Endometrium (tissue), 2 donors: ENCODE data around the gene CUBN.
A peak's percentile ranks its signal among the peaks of the same experiment; 100 is the strongest.

Source experiments
- FAIRE-seq: peaks from 2 replicates; lab custom pipeline; 2012; peaks lifted over from hg19 to GRCh38; lab: Jason Lieb, UNC
- donor health status: control.
- donor health status: control.

The CUBN gene

DNA sequence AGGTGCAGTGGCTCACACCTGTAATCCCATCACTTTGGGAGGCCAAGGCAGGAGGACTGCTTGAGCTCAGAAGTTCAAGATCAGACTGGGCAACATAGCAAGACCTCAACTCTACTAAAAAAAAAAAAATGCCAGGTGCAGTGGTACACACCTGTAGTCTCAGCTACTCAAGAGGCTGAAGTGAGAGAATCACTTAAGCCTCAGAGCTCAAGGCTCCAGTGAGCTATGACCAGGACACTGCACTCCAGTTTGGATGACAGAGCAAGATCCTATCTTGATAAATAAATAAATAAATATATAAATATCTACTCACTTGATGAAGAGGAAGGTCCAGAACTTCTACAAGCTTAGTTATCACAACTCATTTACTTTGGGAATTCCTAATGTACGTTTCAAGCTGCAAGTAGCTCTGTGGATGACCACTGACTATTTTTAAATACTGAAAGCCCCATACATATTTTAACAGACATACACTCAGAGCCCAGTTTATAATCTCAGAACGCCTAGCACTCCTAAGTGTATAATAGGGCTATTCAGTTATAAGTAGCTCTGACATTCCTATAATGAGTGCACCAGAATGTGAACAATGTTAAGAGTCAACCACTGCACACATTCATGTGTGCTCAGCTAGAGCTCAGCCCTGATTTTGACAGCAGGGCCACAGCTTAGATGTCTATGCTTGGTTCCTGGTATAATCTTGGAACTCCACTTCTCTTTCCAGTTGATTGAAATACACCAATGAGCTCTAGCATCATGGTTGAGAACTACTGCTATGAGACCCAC, 119.1 kb downstream of the CUBN start:
- FAIRE-seq: no peak

DNA sequence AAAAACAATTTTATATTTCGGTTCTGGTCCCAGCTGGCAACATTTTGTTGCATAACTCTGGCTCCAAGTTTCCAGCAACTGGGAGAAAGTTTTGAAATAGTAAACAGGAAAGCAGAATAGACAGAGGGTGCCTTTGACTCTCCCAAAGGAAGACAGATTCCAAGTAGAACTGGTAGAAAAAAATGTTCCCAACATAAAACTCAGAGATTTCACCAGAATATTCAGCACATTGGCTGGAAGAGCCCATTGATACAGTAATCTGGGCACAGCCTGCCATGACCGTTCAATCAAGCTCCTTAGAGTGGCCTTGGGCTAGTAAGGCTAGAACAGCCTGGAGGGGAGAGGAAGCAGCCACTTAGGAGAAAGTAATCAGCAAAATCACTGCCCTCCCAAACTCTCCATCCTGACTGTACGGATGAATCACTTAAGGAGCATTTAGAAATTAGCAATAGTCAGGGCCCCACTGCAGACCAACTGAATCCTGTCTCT, 120.4 kb downstream of the CUBN start:
- FAIRE-seq: no peak

DNA sequence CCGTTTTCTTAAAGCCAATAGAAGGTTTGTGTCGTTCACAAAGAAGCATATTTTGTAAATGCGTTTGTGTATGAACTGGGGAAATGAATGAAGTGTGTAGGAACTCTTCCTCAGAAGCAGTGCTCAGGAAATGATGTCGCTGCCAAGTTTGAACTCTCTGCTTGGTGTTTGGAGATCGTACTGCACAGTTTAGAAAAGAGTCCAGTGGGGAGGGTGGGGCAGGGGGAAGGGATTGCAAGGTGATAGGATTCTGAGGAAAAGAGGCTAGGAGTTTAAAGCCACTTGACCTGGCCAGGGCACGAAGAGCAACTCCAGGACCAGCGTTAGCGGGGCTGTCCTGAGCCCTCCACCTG, 122.2 kb downstream of the CUBN start:
- FAIRE-seq: no peak

DNA sequence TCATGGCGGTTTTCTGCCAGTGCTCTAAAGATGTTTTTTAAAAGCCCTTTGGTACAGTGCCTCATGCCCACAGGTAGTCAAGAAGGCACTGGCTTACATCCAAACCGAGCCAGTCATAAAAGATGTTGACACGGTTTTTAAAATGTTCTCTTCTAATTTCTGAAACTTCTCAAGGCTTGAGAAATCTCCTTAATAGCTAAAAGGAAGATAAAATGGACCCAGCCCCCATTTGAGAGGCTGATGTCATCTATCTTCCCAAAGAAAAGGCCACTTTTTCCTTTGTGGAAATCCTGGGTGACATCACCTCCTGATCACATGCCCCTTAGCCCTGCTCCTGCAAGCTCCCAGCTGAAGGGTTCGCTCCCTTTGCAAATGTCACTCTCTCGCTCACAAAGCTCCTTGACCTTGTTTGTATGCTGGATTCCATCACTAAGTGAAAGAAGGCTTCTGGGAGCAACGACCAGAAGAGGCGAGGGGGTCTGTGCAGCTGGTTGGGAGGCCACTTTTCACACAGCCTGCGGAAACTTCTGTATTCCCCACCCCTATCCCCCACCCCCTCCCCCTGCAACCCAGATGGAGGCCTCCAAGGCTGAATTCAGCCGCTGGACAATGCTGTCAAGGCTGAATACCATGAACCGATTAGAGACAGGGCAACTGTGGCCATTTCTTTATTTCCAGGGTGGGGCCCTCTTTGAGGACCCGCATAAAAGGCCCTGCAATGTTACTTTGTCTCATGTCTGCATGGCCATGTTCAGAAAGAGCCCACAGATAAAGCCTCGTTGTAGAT, 122.8 kb downstream of the CUBN start:
- FAIRE-seq: no peak

DNA sequence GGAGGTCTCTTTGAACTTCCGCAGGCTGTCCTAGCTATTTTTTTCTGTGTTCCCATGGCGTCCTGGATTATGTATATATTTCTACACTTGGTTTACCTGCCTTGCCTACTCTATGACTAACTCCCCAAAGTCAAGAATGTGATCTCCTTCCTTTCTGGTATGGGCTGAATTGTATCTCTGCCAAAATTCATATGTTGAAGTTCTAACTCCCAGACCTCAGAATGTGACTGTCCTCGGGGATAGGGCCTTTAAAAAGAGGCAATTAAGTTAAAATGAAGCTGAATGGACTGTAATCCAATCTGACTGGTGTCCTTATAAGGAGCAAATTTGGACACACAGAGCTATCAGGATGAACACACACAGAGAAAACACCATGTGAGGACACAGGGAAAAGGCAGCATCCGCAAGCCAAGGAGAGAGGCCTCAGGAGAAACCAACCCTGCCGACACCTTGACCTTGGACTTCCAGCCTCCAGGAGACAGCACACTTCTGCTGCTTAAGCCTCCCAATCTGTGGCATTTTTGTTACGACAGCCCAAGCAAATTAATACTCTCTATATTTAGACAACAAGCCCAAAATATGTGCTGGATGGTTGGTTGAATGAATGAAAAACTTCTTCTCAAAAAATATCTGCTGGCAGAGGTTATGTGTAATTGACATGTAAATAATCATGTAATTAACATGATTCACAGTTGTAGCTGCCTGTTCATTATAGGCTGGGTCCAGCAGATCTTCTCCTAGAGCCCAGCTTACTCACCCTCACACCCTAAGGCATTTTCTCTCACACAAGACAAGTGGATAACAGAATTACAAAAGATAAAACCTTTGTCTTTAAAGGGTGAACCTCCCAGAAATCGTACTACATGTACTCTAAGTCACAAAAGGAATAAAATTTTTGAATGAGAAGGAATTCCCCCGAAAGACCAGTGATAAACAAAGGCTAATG, 123.7 kb downstream of the CUBN start:
- no peak for FAIRE-seq

DNA sequence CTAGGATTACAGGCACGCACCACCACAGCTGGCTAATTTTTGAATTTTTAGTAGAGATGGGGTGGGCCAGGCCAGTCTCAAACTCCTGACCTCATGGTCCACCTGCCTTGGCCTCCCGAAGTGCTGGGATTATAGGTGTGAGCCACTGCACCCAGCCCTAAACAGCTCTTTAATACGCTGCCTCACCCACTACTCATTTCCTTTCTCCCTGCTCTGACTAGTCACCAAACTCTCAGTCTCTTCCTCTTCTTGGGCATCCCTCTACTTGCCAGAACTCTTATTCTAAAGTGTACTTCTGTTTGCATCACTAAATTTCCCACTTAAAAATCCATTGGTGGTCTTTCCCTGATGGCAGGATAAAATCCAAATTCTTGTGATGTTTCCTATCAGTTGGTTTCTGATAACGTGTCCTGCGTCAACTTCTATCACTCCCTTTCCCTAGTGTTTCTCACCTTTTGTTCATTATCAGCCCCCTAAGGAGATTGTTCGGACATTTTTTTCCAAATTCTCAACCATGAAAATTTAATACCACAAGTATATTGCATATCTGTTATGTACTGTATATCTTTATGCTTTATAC, 124.7 kb downstream of the CUBN start:
- FAIRE-seq: no peak

DNA sequence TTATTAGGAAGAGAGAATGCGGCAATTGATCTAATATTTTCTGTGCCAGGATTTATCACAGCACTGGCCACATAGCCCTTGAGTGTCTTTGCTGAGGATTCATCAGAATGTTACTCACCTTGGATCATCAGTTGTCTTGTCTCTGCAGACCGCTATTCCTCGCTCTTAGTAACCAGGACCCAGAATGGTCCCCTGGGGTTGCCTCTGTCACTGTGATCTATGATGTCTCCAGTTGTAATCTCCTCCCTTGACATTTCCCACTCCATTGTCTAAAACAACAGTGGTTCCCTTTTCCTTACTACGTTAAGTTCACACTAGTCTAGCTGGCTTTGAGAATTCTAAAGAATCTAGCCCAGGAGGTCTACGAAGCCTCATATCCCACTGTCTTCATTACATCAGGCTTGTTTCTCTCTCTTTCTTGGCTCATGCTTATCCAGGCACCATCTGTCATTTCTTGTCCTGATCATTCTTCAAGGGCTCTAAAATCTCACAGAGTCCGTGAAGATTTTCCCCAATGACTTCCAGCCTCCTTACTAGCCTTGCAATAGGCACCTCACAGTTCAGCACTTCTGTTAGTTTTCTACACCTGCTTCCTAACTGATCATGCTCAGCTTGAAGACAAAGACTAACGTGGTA, 125.8 kb downstream of the CUBN start:
- no peak for FAIRE-seq

DNA sequence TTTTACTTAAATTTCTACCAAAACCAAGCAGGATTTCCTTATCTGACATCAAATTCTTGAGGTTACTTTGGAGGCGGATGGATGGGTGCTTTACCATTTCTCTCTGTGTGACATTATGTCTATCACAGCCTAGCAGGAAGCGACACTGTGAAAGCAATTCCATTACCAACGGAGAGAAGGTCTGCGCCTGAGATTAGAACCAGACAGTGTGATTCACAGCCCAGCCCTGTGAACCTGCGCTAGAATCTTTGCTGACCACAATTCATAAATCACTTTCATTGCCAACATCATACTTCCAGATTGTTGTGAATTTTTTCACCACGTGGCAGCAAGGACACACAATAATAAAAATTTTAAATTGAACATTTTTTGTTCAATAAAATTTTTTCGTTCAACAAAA, 126.5 kb downstream of the CUBN start:
- FAIRE-seq: peak; percentile 91

DNA sequence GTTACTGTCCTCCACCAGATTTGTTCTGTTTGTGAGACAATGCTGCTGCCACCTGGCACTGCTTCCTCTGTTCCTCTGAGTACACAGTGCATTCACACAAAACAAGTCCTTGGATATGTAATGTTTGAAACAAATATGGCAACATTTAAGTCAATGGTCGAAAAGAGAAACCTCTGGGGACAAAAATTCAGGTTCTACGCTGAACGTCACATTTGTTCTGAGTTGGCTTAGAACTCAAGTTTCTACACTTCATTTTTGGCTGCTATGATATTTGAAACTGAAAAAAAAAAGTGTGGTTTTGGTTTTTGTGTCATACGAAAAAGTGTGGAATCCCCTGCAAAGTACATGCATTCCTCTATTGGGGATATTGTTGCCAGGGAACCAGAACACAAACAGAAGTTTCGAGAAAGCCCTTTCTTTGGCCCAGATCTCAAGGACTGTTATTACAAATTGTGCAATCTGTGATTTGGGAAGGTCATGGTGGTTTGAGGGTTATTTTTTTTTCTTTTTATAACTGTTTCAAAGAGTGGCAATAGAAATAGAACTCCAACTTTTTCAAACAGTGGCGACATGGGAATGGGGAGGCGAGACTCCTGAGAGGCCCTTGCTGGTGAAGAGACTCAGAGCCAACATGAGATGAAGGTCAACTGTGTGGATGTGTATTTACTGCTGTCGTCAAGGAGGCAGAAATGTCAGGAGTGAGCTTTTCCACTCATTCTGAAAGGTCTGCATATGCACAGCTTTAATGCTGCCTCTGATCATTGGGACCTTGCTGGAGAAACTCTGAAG, 127.5 kb downstream of the CUBN start:
- FAIRE-seq: peak; percentile 12

DNA sequence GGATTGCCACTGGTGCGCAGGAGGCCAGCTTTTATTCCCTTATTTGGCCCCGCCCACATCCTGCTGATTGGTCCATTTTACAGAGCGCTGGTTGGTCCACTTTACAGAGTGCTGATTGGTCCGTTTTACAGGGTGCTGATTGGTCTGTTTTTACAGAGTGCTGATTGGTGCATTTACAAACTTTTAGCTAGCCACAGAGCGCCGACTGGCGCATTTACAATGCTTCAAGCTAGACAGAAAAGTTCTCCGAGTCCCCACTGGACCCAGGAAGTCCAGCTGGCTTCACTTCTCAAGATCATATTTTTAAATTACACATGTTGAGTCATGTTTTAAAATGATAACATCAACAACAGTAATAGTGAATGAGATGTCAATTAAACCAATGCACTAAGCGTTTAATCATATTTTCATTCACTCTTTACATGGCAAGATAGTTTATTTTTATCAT, 128.3 kb downstream of the CUBN start:
- peak; percentile 70 for FAIRE-seq

DNA sequence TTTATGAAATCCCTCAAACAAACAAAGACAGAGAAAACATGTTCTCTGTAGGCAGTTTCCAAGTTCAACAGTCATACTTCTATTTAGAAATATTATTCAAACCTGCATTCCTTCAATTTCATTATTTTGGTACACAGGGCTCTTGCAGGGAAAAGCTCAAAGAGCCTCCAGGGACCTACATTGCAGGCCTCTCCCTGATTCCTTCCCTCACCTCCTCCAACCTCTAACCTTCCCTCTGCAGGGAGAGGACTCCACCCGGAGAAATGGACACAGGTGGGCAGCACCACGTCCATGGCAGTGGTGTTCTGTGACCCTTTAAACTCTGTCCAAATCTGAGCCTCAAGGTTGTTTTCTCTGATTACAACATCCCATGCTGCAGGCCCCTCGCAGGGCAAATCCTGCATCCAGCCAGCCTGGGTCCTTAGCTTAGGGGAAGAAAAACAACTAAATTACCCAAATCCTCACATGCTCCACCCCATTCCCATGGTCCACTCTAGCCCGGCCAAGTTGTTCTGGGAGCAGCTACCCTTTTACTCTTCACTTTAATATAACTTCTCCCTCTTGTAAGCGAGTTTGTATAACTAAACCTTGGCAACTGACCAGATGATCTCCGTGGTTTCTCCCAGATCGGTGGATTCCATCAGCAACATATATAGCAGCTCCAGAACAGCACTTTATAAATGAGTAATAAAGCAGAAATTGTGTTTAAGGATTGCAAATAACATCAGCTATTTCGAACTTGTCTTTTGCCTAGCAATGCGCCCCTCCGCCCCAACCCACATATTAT, 129.8 kb downstream of the CUBN start:
- no peak for FAIRE-seq

DNA sequence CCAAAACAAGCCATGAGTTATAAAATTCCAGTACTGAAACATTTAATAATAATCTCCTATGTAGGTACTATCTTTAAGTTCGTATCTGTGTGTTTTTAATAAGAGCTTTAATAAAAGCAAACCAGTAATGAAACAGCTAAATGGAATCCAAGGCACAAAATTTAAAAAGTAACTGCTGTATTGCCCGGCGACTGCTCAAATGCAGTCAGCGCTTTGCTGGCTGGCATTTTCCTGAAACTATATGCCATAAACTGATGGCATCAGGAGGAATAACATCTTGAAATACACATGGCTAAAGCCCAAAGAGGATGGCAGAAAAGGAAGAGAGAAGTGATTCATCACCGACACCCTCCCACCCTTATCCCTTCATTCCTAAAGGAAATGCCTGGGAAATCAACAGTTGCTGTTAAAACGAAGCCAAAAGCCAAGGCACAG, 133.1 kb downstream of the CUBN start:
- no peak for FAIRE-seq

DNA sequence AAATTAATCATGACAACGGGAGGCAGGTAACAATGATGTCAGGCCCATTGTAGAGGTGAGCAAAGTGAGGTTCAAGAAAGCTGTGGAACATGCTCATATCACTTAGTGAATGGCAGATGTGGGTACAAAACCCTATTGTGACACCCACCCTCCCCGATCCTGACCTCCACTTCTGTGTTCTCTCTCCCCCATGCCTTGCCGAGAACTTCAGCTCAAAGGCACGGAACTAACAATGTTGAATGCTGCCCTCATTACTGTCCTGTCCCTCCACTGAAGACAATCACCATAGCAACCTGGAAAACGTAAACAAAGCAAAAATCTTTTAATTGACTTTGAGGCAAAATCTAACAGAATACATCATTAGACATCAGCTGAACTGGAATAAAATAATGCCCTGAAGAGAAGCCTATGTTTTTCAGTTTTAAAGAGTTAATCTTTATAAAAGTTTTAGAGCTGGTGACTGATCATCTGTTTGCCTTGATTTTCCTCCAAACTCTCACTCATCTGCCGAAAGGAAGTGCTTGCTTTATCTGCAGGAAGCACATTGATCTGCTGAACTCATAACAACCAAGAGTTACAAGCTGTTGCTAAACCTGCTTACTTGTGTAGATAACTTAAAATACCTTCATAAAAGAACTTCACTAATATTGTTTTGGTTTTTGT, 133.6 kb downstream of the CUBN start:
- no peak for FAIRE-seq

DNA sequence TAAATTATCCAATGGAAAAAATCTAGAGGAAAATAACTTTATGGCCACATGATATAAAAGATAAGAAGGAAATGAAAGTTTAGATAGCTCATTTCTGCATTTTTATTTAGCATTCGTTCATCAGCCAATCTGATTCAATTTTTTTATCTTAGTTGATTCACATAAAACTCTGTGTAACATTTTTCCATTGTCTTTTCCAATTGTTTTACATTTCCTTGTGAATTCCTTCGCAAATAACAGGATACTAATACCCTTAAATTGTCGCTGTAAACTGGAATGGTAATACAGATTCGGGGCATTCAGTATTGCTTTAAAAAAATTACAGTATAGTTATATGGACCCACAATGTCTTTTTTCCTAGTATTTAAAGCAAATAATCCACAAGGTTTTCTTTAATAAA, 136.4 kb downstream of the CUBN start:
- no peak for FAIRE-seq

DNA sequence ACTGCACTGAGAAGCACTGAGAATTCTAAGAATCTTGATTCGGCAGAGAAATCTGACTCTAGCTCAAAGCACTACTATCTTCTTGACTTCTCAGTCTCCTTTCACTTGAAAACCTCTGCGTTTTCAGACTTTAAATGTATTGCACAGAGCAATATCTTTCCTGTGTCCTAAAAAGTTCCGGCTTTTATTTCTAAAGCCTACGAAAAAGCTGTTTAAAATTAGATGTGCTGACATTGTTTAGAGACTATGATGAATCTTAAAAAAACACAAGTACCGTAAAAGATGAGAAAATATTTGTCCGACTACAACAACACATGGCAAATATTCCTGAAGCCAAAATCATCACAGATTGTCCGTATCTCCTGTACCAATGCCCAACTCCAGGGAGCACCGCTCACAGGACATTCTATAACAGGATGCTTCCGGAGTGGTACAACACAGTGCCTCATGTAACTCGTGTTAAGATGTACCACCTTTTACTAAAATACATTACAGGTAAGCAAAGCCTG, 136.9 kb downstream of the CUBN start:
- FAIRE-seq: no peak

DNA sequence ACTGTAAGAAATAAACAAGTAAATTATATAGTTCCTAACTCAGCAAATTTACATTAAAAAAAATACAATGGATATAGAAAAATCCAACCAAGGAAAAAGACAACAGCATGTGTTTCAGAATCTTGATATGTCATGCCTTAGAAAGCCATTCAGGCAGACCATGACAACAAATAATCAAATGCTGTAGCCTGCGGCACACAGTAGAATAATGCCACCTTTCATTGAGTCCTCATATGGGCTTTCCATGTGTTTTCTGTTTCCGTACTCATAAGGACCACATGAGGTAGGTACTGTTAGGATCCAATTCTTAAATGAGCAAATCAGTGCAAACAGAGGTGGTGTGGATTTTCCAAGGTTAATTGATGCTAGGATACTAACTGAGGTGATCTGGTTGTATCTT, 138.6 kb downstream of the CUBN start:
- no peak for FAIRE-seq

DNA sequence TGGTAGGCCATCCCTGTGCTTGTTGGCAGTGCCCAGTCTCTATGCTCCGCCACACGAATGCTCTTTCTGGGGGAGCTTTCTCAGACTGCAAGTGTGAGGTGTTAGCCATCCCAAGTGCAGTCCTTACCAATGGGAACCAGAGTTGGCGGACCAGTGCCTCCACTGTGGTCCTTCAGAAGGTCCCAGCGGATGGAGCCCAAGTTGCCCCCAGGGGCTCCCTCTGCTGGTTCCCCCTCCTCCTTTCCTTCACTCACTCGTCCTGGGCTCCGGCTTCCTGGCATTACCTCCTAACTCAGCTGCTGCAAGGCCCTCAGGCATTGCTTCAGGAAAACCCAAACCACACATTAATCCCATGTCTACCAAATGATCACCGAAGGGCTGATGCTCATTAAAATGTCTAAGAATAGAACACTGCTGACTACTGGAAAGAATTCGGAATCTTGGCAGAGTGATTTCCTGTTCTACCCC, 139.8 kb downstream of the CUBN start:
- FAIRE-seq: no peak

DNA sequence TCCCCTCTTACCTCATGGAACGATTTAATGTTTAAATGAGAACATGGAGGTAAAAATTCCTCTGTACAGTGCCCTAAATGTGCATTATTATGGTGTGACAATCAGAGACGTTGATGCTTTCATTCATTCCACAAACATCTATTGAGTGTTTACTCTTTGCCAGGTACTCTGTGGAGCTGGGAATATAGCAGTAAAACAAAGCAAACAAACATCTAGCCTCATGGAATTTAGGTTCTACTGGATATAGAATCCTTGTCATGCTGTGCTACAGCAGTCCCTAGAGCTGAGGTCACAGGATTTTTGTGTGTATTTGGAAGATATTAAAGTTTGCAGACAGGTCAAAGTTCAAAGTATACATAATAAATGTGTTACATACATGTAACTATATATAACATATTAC, 140.7 kb downstream of the CUBN start:
- no peak for FAIRE-seq
